Stimulated activated naive CD4-positive, alpha-beta T cell (primary cell): ENCODE data around the gene RFLNA.

ENCODE experiments used
- DNase-seq, 6 experiments: peaks; one replicate each; lab custom pipeline; 2025; lab: John Stamatoyannopoulos, UW

The RFLNA gene

GRCh38 chr12:124303579-124304313, 8.9 kb downstream of the RFLNA start:
- no peak for DNase-seq

GRCh38 chr12:124304314-124304790, 9.5 kb downstream of the RFLNA start:
- no peak for DNase-seq

GRCh38 chr12:124305136-124305535, 10.2 kb downstream of the RFLNA start:
- no peak for DNase-seq

- DNase-seq, result no peak
These were observed 11.1 kb downstream of the RFLNA start for GRCh38 chr12:124305776-124306685.

- no peak for DNase-seq
These were observed 12.0 kb downstream of the RFLNA start for GRCh38 chr12:124306686-124307555.

DNA sequence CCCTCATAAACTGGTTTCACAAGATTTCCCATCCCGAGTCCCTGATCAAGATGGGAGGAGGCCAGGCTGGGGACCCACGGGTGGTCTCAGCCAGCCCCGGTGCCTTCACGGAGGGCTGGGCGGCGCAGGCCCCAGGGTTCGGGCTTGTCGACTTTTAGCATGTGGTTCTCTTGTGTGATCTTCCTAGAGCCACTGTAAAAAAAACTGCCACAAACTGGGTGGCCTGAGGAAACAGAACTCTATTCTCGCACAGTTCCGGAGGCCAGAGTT, 12.6 kb downstream of the RFLNA start:
- DNase-seq, result no peak

GRCh38 chr12:124308741-124309140, 13.8 kb downstream of the RFLNA start:
- DNase-seq, result no peak

DNA sequence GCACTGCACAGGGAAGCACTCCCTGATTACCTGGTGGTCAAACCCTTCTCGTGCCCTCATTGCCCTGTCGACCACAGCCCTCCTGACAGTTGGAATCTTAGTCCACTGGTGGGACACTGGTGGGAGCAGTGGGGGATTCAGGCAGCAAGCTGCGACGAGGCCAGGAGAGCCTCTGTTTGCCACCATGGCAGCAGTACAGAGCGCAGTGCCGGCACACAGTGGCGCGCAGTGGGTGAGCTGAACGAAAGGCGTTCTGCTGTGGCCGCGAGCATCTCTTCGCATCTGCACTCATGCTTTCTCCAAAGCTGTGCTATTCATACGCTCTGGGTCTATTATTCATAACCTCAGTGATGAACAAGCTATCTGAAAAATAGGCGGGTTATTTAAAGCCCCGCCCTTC, 14.3 kb downstream of the RFLNA start:
- DNase-seq, result no peak

DNA sequence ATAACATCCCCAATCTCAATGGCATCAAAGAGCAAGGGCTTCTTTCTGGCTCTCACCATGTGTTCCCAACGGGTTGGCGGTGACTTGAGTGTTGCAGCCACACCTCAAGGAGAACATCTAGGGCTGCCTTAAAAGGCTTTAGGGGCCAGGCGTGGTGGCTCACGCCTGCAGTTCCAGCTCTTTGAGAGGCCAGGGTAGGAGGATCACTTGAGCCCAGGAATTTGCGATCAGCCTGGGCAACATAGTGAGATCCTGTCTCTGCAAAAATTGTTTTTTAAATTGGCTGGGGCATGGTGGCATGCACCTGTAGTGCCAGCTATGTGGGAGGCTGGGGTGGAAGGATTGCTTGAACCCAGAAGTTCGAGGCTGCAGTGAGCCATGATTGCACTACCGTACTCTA, 14.9 kb downstream of the RFLNA start:
- no peak for DNase-seq

- DNase-seq, result no peak
These were observed 15.3 kb downstream of the RFLNA start for GRCh38 chr12:124310178-124310577.

- DNase-seq, result no peak
These were observed 15.9 kb downstream of the RFLNA start for GRCh38 chr12:124310785-124311184.

DNA sequence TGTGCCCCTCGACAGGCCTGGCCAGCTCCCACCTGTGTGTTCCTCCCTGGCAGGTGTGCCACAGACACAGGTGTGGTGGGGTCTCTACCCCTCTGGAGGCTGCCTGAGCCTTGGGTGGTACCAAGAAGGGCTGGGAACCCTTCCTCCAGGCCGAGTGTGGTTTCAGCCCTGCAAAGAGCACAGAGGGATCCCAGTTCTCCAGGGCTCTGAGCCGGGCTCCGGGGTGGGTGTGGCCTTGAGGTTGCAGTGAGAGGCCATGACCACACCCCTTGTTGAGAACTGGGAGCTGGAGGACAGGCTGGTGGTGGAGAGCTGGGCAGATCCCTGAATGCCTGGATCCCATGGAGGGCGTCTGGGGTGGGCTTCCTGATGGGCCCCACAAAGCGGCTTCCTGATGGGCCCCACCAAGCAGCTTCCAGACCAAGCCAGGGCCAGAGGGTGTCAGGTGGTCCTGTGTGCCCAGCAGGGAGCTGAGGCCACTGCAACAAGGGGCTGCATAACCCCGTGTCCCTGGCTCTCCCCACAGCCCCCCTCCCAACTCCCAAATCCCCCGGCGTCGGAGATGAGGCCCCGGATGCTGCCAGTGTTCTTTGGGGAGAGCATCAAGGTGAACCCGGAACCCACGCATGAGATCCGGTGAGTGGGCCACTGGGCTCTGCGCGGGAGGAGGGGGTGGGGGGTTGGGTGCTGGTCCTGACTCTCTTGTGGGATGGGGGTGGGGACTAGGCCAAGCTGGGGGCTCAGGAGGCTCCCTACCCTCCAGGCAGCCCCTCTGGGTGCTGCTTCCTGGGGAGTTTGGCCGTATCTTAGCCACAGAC, 16.6 kb downstream of the RFLNA start:
- DNase-seq, result no peak

GRCh38 chr12:124312601-124313000, 17.7 kb downstream of the RFLNA start:
- DNase-seq, result no peak

DNA sequence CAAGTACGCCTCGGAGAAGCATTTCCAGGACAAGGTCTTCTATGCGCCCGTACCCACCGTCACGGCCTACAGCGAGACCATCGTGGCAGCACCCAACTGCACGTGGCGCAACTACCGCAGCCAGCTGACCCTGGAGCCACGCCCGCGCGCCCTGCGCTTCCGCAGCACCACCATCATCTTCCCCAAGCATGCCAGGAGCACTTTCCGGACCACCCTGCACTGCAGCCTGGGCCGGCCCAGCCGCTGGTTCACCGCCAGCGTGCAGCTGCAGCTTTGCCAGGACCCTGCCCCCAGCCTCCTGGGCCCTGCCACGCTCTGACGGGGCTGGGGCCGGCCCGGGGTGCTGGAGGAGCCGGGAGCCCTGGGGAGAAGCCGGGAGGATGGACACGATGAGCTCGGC, 19.3 kb downstream of the RFLNA start:
- DNase-seq, result no peak

- no peak for DNase-seq
These were observed 19.9 kb downstream of the RFLNA start for GRCh38 chr12:124314766-124315165.

GRCh38 chr12:124315372-124316044, 20.6 kb downstream of the RFLNA start:
- no peak for DNase-seq

GRCh38 chr12:124316257-124316900, 21.5 kb downstream of the RFLNA start:
- no peak for DNase-seq

DNA sequence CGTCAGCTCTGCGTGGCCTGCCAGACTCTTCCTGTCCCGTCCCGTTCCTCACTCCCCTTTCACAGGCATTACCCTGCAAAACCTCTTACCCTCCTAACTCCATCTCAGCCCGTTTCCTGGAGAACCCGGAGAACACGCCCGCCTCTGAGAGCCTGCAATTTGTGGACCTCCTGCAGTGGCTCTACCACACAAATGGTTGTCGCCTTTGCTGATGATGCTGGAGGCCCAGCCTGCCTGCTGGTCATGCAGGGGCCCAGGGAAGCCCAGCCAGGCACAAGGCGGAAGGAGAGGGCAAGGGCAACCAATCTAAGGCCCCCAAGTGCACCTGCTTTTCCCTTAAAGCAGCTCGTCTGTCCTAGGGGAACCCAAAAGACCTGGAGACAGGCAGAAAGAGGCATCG, 22.5 kb downstream of the RFLNA start:
- no peak for DNase-seq

DNA sequence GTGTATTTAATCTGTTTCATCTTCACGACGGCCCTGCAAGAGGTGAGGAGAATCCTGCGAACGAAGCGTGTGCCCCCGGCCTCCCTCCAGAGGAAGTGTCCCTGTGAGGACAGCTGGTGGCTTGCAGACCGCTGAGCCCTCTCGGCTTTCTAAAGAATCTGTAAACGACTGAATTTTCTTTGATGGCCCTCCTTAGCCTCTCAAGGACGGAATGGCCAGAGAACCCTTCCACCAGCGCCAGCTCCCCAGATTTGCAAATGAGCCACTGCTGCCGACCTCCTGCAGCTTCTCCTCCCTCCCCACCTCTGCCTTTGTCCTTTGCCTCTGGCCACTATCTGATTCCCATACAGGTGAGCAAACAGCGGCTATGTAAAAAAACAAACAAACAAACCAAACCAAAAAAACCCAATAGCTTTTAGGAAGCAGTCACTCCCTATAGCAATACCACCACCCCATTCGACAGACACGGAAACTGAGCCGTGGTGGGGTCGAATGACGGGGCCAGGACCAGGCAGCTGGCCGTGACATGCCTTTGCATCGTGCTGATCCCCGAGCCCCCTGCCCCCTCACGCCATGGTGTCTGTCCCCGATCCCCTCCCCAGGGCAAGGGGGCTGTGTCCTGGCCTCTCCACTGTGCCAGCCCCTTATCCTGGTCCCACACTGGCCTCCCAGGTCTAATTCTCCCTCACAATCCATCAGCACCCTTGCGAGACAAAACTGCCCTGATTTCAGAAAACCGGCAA, 23.6 kb downstream of the RFLNA start:
- no peak for DNase-seq
